Loucy (cell line): ENCODE measurements around the gene C2orf49.

Source experiments
- EZH2phosphoT487 ChIP-seq: fragments of 200-600 bp; IDR thresholded peaks from 2 replicates; pipeline ENCODE4 v1.6.1; 2018; ENCODE audit warnings: antibody characterized with exemption, mild to moderate bottlenecking, moderate library complexity, borderline replicate concordance
- TF ChIP-seq, protein P1 (sequence below): fragments of 200-600 bp; sonication (generic); conservative IDR thresholded peaks from 2 replicates; pipeline ENCODE4 v1.5.1; 2014; ENCODE audit warnings: mild to moderate bottlenecking, antibody characterized with exemption, low read length

DNA sequence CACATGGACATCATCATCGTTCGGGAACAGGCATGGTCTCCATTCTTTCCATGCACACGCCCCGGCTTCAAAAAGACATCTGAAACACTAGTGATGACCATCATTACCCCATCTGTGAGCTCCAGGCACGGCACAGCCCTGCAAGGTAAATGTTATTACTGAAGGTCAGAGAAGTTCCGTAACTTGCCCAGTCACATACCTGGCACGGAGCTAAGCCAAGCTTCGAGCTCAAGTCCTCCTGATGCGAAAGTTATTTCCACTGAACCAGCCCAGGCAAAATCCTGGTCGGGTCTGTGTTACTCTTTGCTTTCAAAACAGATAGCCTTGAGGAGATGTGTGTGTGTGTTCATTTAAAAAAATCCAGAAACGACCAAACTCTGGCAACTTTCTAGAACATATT is 38.7 kb downstream of the C2orf49 start:
- TF ChIP-seq, protein P1, sequence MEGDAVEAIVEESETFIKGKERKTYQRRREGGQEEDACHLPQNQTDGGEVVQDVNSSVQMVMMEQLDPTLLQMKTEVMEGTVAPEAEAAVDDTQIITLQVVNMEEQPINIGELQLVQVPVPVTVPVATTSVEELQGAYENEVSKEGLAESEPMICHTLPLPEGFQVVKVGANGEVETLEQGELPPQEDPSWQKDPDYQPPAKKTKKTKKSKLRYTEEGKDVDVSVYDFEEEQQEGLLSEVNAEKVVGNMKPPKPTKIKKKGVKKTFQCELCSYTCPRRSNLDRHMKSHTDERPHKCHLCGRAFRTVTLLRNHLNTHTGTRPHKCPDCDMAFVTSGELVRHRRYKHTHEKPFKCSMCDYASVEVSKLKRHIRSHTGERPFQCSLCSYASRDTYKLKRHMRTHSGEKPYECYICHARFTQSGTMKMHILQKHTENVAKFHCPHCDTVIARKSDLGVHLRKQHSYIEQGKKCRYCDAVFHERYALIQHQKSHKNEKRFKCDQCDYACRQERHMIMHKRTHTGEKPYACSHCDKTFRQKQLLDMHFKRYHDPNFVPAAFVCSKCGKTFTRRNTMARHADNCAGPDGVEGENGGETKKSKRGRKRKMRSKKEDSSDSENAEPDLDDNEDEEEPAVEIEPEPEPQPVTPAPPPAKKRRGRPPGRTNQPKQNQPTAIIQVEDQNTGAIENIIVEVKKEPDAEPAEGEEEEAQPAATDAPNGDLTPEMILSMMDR = no peak
- no peak for TF ChIP-seq EZH2phosphoT487
